LNCAP (cell line): ENCODE results near the gene KCTD19.

ENCODE experiments used
- CTCF ChIP-seq: fragments of 450-650 bp; IDR thresholded peaks from 2 replicates; pipeline ENCODE4 v1.5.1; 2017; ENCODE audit warnings: mild to moderate bottlenecking

Gene KCTD19

GRCh38 chr16:67326472-67327309, at the start of gene KCTD19, which contains the start of gene LRRC36:
TSS of gene KCTD19 (minus strand) at chr16:67326741. CDS start at chr16:67326707, 34 bp downstream.
TSS of gene LRRC36 (plus strand) at chr16:67326815. CDS start at chr16:67326863, 48 bp downstream.
- TF ChIP-seq CTCF, result no peak

GRCh38 chr16:67372664-67373063, 46.1 kb upstream of the KCTD19 start:
- TF ChIP-seq CTCF, result peak; percentile 55

GRCh38 chr16:67370661-67371060, 44.1 kb upstream of the KCTD19 start:
- TF ChIP-seq CTCF, result no peak

GRCh38 chr16:67364600-67365235, 38.2 kb upstream of the KCTD19 start:
- no peak for TF ChIP-seq CTCF

- no peak for TF ChIP-seq CTCF
Measured at GRCh38 chr16:67361038-67361437, 34.5 kb upstream of the KCTD19 start.

- no peak for TF ChIP-seq CTCF
Measured at GRCh38 chr16:67357561-67357960, 31.0 kb upstream of the KCTD19 start.

- no peak for TF ChIP-seq CTCF
Measured at GRCh38 chr16:67356396-67356795, 29.9 kb upstream of the KCTD19 start.
